GM12878 (cell line): ENCODE measurements around the gene RGSL1. TPM values are rescaled to one million over a fixed set of nuclear protein-coding genes. Genes with fewer than 3 reads are reported as not detected.

Experiments
- CHD2 ChIP-seq: IDR thresholded peaks from 2 replicates; pipeline ENCODE4 v1.6.1; 2011; ENCODE audit warnings: low read depth, low read length, improper control_type of control experiment, borderline replicate concordance
- FOXM1 ChIP-seq: IDR thresholded peaks from 2 replicates; pipeline ENCODE4 v1.6.1; 2012; ENCODE audit warnings: low read depth, mild to moderate bottlenecking, inconsistent platforms, low read length, moderate library complexity
- KLF5 ChIP-seq: fragments of 450-650 bp; IDR thresholded peaks from 2 replicates; pipeline ENCODE4 v1.6.1; 2014; ENCODE audit warnings: mild to moderate bottlenecking; ENCODE audit not compliant: partially characterized antibody
- NFXL1 ChIP-seq: fragments of 450-650 bp; IDR thresholded peaks from 2 replicates; pipeline ENCODE4 v1.6.1; 2017; ENCODE audit warnings: antibody characterized with exemption, mild to moderate bottlenecking, borderline replicate concordance
- NFYA ChIP-seq: IDR thresholded peaks from 2 replicates; pipeline ENCODE4 v1.6.1; 2011; ENCODE audit warnings: low read depth, mild to moderate bottlenecking, low read length, improper control_type of control experiment, borderline replicate concordance
- PAX8 ChIP-seq: fragments of 450-650 bp; IDR thresholded peaks from 2 replicates; pipeline ENCODE4 v1.6.1; 2017; ENCODE audit warnings: mild to moderate bottlenecking, moderate library complexity
- PML ChIP-seq: IDR thresholded peaks from 2 replicates; pipeline ENCODE4 v1.6.1; 2012; ENCODE audit warnings: low read length, inconsistent platforms
- POLR2A ChIP-seq: IDR thresholded peaks from 2 replicates; pipeline ENCODE4 v1.6.1; 2011; ENCODE audit warnings: low read depth, mild to moderate bottlenecking, low read length
- POLR2AphosphoS2 ChIP-seq: IDR thresholded peaks from 2 replicates; pipeline ENCODE4 v1.6.1; 2011; ENCODE audit warnings: low read depth, mild to moderate bottlenecking, low read length, improper control_type of control experiment, moderate library complexity
- POLR2AphosphoS5 ChIP-seq: IDR thresholded peaks from 2 replicates; pipeline ENCODE4 v1.6.1; 2011; ENCODE audit warnings: mild to moderate bottlenecking, low read length, inconsistent platforms
- RAD21 ChIP-seq: IDR thresholded peaks from 2 replicates; pipeline ENCODE4 v1.6.1; 2011; ENCODE audit warnings: mild to moderate bottlenecking, low read depth, low read length, moderate library complexity; ENCODE audit not compliant: insufficient read depth
- RB1 ChIP-seq: fragments of 450-650 bp; formaldehyde crosslinking; IDR thresholded peaks from 2 replicates; pipeline ENCODE4 v1.6.1; 2017; ENCODE audit warnings: mild to moderate bottlenecking, borderline replicate concordance
- SIN3A ChIP-seq: IDR thresholded peaks from 2 replicates; pipeline ENCODE4 v1.6.1; 2012; ENCODE audit warnings: low read depth, low read length, improper control_type of control experiment
- SMARCA5 ChIP-seq: fragments of 450-650 bp; IDR thresholded peaks from 2 replicates; pipeline ENCODE4 v1.6.1; 2017; ENCODE audit warnings: mild to moderate bottlenecking
- TARDBP ChIP-seq: IDR thresholded peaks from 2 replicates; pipeline ENCODE4 v1.6.1; 2016; ENCODE audit warnings: borderline replicate concordance
- TCF7 ChIP-seq: IDR thresholded peaks from 2 replicates; pipeline ENCODE4 v1.6.1; 2014; ENCODE audit warnings: antibody characterized with exemption, borderline replicate concordance
- ZBED1 ChIP-seq: IDR thresholded peaks from 2 replicates; pipeline ENCODE4 v1.6.1; 2016; ENCODE audit warnings: borderline replicate concordance
- ZSCAN29 ChIP-seq: fragments of 450-650 bp; IDR thresholded peaks from 2 replicates; pipeline ENCODE4 v1.6.1; 2017; ENCODE audit warnings: mild to moderate bottlenecking, moderate library complexity
- polyA plus RNA-seq, 11 experiments: library from polyadenylated mRNA; depleted of rRNA in 4 of 11; unstranded in 6 of 11; stranded (reverse) in 5 of 11; fragments of >200 nt; fragmentation: Nextera tagmentation in 4 of 11; fragmentation: Illumina TruSeq in 1 of 11; extraction: Ambion mirVana in 4 of 11; extraction: Trizol in 1 of 11; gene quantifications; 1 replicate in 1 of 11; 2 replicates in 10 of 11; pipeline versions ENCODE4 v1.2.1 to v1.2.3, GENCODE V29; 2011 to 2016; ENCODE audit warnings: inconsistent platforms in 2 of 11, missing spikeins in 2 of 11, low read depth in 1 of 11
- total RNA-seq, 4 experiments: library from RNA; depleted of rRNA in 3 of 4; stranded (reverse); fragments of >200 nt in 3 of 4; fragmentation: Illumina TruSeq in 1 of 4; extraction: Trizol in 1 of 4; gene quantifications; 2 replicates each; pipeline versions ENCODE4 v1.2.1 to v1.2.3, GENCODE V29; 2013 to 2021
- TF ChIP-seq, protein P1 (sequence below): fragments of 450-650 bp; IDR thresholded peaks from 2 replicates; pipeline ENCODE4 v1.6.1; 2017; ENCODE audit warnings: mild to moderate bottlenecking, moderate library complexity
- TF ChIP-seq, protein P2 (sequence below): fragments of 450-650 bp; IDR thresholded peaks from 2 replicates; pipeline ENCODE4 v1.6.1; 2018; ENCODE audit warnings: borderline replicate concordance, mild to moderate bottlenecking; ENCODE audit not compliant: partially characterized antibody
- TF ChIP-seq, protein P3 (sequence below): fragments of 150-350 bp; IDR thresholded peaks from 2 replicates; pipeline ENCODE4 v1.6.1; 2014; ENCODE audit warnings: mild to moderate bottlenecking, low read depth, low read length
- TF ChIP-seq, protein P4 (sequence below): fragments of 450-650 bp; IDR thresholded peaks from 2 replicates; pipeline ENCODE4 v1.6.1; 2014; ENCODE audit warnings: mild to moderate bottlenecking
- TF ChIP-seq, protein P5 (sequence below): IDR thresholded peaks from 2 replicates; pipeline ENCODE4 v1.6.1; 2011; ENCODE audit warnings: mild to moderate bottlenecking, low read depth, low read length, moderate library complexity; ENCODE audit not compliant: insufficient replicate concordance

Gene RGSL1
- total and polyA plus RNA-seq, 10 of the 15 experiments (the other 5 are each of a cell fraction or from before 2014, with no cell fraction given): 0.05 to 0.28 (median 0.27) TPM; not detected in 5

DNA sequence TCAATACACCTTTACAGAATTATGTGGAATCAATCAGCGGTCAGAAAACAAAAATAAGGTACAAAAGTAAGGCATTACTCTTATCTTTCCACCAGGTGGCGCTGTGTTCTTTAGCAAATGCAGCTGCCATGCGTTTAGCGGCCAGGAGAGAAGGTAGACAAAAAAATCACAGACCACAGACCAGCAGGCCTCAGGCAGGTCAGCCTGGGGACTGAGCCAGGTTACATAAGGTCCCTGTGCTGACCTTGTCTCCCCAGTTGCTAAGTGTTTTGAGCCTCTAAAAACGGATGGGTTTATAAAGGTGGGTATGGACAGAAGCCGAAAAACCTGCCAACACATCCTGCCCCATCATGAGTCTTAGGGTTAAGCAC is 151.5 kb downstream of the RGSL1 start (continued):
- TF ChIP-seq NFXL1: no peak
- peak; percentile 99 for TF ChIP-seq RAD21
- TF ChIP-seq, protein P1, sequence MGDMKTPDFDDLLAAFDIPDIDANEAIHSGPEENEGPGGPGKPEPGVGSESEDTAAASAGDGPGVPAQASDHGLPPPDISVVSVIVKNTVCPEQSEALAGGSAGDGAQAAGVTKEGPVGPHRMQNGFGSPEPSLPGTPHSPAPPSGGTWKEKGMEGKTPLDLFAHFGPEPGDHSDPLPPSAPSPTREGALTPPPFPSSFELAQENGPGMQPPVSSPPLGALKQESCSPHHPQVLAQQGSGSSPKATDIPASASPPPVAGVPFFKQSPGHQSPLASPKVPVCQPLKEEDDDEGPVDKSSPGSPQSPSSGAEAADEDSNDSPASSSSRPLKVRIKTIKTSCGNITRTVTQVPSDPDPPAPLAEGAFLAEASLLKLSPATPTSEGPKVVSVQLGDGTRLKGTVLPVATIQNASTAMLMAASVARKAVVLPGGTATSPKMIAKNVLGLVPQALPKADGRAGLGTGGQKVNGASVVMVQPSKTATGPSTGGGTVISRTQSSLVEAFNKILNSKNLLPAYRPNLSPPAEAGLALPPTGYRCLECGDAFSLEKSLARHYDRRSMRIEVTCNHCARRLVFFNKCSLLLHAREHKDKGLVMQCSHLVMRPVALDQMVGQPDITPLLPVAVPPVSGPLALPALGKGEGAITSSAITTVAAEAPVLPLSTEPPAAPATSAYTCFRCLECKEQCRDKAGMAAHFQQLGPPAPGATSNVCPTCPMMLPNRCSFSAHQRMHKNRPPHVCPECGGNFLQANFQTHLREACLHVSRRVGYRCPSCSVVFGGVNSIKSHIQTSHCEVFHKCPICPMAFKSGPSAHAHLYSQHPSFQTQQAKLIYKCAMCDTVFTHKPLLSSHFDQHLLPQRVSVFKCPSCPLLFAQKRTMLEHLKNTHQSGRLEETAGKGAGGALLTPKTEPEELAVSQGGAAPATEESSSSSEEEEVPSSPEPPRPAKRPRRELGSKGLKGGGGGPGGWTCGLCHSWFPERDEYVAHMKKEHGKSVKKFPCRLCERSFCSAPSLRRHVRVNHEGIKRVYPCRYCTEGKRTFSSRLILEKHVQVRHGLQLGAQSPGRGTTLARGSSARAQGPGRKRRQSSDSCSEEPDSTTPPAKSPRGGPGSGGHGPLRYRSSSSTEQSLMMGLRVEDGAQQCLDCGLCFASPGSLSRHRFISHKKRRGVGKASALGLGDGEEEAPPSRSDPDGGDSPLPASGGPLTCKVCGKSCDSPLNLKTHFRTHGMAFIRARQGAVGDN: peak; percentile 72
- TF ChIP-seq TCF7: no peak
- peak; percentile 66; the same call in 1 of the 2 replicates for TF ChIP-seq RB1
- no peak for TF ChIP-seq NFYA
- no peak for TF ChIP-seq POLR2A
- no peak for TF ChIP-seq POLR2AphosphoS2
- TF ChIP-seq, protein P2, sequence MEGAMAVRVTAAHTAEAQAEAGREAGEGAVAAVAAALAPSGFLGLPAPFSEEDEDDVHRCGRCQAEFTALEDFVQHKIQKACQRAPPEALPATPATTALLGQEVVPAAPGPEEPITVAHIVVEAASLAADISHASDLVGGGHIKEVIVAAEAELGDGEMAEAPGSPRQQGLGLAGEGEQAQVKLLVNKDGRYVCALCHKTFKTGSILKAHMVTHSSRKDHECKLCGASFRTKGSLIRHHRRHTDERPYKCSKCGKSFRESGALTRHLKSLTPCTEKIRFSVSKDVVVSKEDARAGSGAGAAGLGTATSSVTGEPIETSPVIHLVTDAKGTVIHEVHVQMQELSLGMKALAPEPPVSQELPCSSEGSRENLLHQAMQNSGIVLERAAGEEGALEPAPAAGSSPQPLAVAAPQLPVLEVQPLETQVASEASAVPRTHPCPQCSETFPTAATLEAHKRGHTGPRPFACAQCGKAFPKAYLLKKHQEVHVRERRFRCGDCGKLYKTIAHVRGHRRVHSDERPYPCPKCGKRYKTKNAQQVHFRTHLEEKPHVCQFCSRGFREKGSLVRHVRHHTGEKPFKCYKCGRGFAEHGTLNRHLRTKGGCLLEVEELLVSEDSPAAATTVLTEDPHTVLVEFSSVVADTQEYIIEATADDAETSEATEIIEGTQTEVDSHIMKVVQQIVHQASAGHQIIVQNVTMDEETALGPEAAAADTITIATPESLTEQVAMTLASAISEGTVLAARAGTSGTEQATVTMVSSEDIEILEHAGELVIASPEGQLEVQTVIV: no peak
- peak; percentile 31; the same call in 1 of the 2 replicates for TF ChIP-seq ZBED1
- TF ChIP-seq ZSCAN29: no peak
- TF ChIP-seq POLR2AphosphoS5: no peak
- TF ChIP-seq, protein P3, sequence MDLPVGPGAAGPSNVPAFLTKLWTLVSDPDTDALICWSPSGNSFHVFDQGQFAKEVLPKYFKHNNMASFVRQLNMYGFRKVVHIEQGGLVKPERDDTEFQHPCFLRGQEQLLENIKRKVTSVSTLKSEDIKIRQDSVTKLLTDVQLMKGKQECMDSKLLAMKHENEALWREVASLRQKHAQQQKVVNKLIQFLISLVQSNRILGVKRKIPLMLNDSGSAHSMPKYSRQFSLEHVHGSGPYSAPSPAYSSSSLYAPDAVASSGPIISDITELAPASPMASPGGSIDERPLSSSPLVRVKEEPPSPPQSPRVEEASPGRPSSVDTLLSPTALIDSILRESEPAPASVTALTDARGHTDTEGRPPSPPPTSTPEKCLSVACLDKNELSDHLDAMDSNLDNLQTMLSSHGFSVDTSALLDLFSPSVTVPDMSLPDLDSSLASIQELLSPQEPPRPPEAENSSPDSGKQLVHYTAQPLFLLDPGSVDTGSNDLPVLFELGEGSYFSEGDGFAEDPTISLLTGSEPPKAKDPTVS: peak; percentile 50; the same call in 1 of the 2 replicates
- no peak for TF ChIP-seq PAX8
- TF ChIP-seq, protein P4, sequence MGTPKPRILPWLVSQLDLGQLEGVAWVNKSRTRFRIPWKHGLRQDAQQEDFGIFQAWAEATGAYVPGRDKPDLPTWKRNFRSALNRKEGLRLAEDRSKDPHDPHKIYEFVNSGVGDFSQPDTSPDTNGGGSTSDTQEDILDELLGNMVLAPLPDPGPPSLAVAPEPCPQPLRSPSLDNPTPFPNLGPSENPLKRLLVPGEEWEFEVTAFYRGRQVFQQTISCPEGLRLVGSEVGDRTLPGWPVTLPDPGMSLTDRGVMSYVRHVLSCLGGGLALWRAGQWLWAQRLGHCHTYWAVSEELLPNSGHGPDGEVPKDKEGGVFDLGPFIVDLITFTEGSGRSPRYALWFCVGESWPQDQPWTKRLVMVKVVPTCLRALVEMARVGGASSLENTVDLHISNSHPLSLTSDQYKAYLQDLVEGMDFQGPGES: no peak
- TF ChIP-seq, protein P5, sequence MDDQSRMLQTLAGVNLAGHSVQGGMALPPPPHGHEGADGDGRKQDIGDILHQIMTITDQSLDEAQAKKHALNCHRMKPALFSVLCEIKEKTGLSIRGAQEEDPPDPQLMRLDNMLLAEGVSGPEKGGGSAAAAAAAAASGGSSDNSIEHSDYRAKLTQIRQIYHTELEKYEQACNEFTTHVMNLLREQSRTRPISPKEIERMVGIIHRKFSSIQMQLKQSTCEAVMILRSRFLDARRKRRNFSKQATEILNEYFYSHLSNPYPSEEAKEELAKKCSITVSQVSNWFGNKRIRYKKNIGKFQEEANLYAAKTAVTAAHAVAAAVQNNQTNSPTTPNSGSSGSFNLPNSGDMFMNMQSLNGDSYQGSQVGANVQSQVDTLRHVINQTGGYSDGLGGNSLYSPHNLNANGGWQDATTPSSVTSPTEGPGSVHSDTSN: no peak
- 0 out of 2 replicates have a peak, but pooled peaks have one; percentile 26 for TF ChIP-seq PML
- no peak for TF ChIP-seq KLF5
- TF ChIP-seq FOXM1: peak; percentile 70; the same call in 1 of the 2 replicates
- TF ChIP-seq SIN3A: no peak
- peak; percentile 71; the same call in 1 of the 2 replicates for TF ChIP-seq SMARCA5
- no peak for TF ChIP-seq CHD2
- no peak for TF ChIP-seq TARDBP
